HepG2 (cell line): ENCODE data around the gene PLD1. TPM values are rescaled to one million over a fixed set of nuclear protein-coding genes. Genes with fewer than 3 reads are reported as not detected.

Source experiments
- ATAC-seq: fragments of 200-7000 bp; cut with Tn5 transposase; 3 replicates; pipeline ENCODE4 v1.9.1; 2020; ENCODE audit warnings: mild to moderate bottlenecking, moderate library complexity
- BruUV-seq: library from RNA; stranded (reverse); fragments of 400-500 nt; replicated peaks from 2 replicates; lab custom pipeline; 2021; lab: Mats Ljungman, UMichigan
- CTCF ChIA-PET: fragments of 300-600 bp; formaldehyde crosslinking; extraction: SDS; loops from one replicate; lab custom pipeline; 2021; ENCODE audit warnings: low total read pairs, inconsistent platforms, low intra/inter-chr PET ratio; lab: Yijun Ruan, JAX
- POLR2A ChIA-PET: fragments of 350-600 bp; sonication (Branson Sonifier 250); formaldehyde crosslinking; loops from one replicate; lab custom pipeline; 2020; ENCODE audit warnings: antibody characterized with exemption, inconsistent platforms; lab: Yijun Ruan, JAX
- DNase-seq: peaks from one replicate; pipeline ENCODE4 v3.0.0-alpha.2; 2015; ENCODE audit warnings: low spot score
- FAIRE-seq: peaks from 3 replicates; lab custom pipeline; 2011; peaks lifted over from hg19 to GRCh38; lab: Jason Lieb, UNC
- H2AFZ ChIP-seq: one replicate; pipeline ENCODE4 v1.6.1; 2011; ENCODE audit warnings: low read length, inconsistent platforms
- H3K27ac ChIP-seq: fragments of 300-600 bp; 3 replicates; pipeline ENCODE4 v1.8.0; 2011; ENCODE audit warnings: mixed run types, mild to moderate bottlenecking, mixed read lengths, low read length, inconsistent platforms; ENCODE audit not compliant: insufficient read depth; ENCODE audit errors: extremely low read length
- H3K27me3 ChIP-seq, 2 experiments: fragments of 200-600 bp in 1 of 2; 2 replicates in 1 of 2; 3 replicates in 1 of 2; pipeline versions ENCODE4 v1.6.0 to v1.8.0; 2011; ENCODE audit warnings: low read length in 2 of 2, mild to moderate bottlenecking in 2 of 2, moderate library complexity in 2 of 2, inconsistent platforms in 1 of 2; ENCODE audit not compliant: insufficient read depth in 2 of 2, control insufficient read depth in 1 of 2
- H3K36me3 ChIP-seq, 2 experiments: fragments of 200-600 bp in 1 of 2; replicated peaks in 1 of 2; 2 replicates in 1 of 2; 3 replicates in 1 of 2; pipeline versions ENCODE4 v1.5.1 to v1.8.0; 2011; ENCODE audit warnings: low read length in 2 of 2, inconsistent platforms in 1 of 2; ENCODE audit not compliant: insufficient read depth in 2 of 2, control insufficient read depth in 1 of 2
- H3K4me1 ChIP-seq: 2 replicates; pipeline ENCODE4 v1.5.1; 2012; ENCODE audit warnings: low read length, inconsistent platforms; ENCODE audit not compliant: insufficient read depth
- H3K4me2 ChIP-seq: 2 replicates; pipeline ENCODE4 v1.6.0; 2011; ENCODE audit warnings: low read depth, low read length, inconsistent platforms
- H3K4me3 ChIP-seq, 3 experiments: fragments of 200-600 bp in 1 of 3; sonication (generic), shearing (Covaris generic) in 1 of 3; replicated peaks in 1 of 3; 2 replicates each; pipeline ENCODE4 v1.5.1; 2011 to 2016; ENCODE audit warnings: low read length in 3 of 3, inconsistent platforms in 2 of 3, low read depth in 2 of 3, mild to moderate bottlenecking in 2 of 3, control low read depth in 1 of 3, mixed read lengths in 1 of 3; ENCODE audit not compliant: insufficient read depth in 1 of 3
- H3K79me2 ChIP-seq: one replicate; pipeline ENCODE4 v1.6.1; 2011; ENCODE audit warnings: low read length, inconsistent platforms; ENCODE audit not compliant: insufficient read depth
- H3K9ac ChIP-seq: 2 replicates; pipeline ENCODE4 v1.6.0; 2011; ENCODE audit warnings: mild to moderate bottlenecking, low read depth, low read length, inconsistent platforms; ENCODE audit not compliant: insufficient read depth
- H3K9me3 ChIP-seq: 2 replicates; pipeline ENCODE4 v1.5.1; 2012; ENCODE audit warnings: mild to moderate bottlenecking, low read length
- H4K20me1 ChIP-seq: 2 replicates; pipeline ENCODE4 v1.6.0; 2011; ENCODE audit warnings: inconsistent platforms, mild to moderate bottlenecking, low read length, moderate library complexity; ENCODE audit not compliant: insufficient read depth
- SETDB1 ChIP-seq: sonication (generic); formaldehyde crosslinking; IDR thresholded peaks from 2 replicates; pipeline ENCODE4 v1.5.1; 2020; ENCODE audit warnings: missing genetic modification reagents, mild to moderate bottlenecking, borderline replicate concordance
- TCF7L2 ChIP-seq: IDR thresholded peaks from 2 replicates; pipeline ENCODE4 v1.6.1; 2011; ENCODE audit warnings: mild to moderate bottlenecking, low read depth, low read length, moderate library complexity
- ZFAT ChIP-seq: sonication (generic); formaldehyde crosslinking; conservative IDR thresholded peaks from 2 replicates; pipeline ENCODE4 v1.8.1; 2023; ENCODE audit warnings: missing genetic modification reagents, inconsistent platforms
- ZNF207 ChIP-seq: fragments of 450-650 bp; IDR thresholded peaks from 2 replicates; pipeline ENCODE4 v1.6.1; 2016; ENCODE audit warnings: antibody characterized with exemption, borderline replicate concordance
- ZNF672 ChIP-seq: sonication (generic); formaldehyde crosslinking; IDR thresholded peaks from 2 replicates; pipeline ENCODE4 v1.8.1; 2022; ENCODE audit warnings: missing genetic modification reagents
- ZNF781 ChIP-seq: sonication (generic); formaldehyde crosslinking; IDR thresholded peaks from 2 replicates; pipeline ENCODE4 v1.5.1; 2020; ENCODE audit warnings: borderline replicate concordance, mild to moderate bottlenecking, missing genetic modification reagents; ENCODE audit errors: not compliant biosample characterization
- ZSCAN30 ChIP-seq: sonication (generic); formaldehyde crosslinking; IDR thresholded peaks from 2 replicates; pipeline ENCODE4 v1.5.0; 2020; ENCODE audit warnings: mild to moderate bottlenecking, missing genetic modification reagents
- WGBS: methylation state at CpG from one replicate; pipeline ENCODE4 v1.1.6; 2017; ENCODE audit warnings: low lambda C conversion rate; 5-methylcytosine and 5-hydroxymethylcytosine counted together
- in situ Hi-C: cut with HindIII; loops from 2 replicates; pipeline ENCODE4 v1.10.0; 2017; ENCODE audit warnings: low pct_unique_long_range_greater_than_20kb; ENCODE audit not compliant: extremely low pct_ligation_motif_present
- intact Hi-C: fragments of 100-400 bp; cut with micrococcal nuclease; formaldehyde crosslinking; loops from one replicate; pipeline ENCODE4 v1.10.0; 2022; ENCODE audit not compliant: unreplicated experiment
- polyA plus RNA-seq, 8 experiments: library from polyadenylated mRNA; depleted of rRNA in 3 of 8; stranded (reverse) in 7 of 8; unstranded in 1 of 8; fragments of >200 nt; fragmentation: Illumina TruSeq in 4 of 8; extraction: Trizol in 4 of 8; gene quantifications; 2 replicates each; pipeline versions ENCODE4 v1.2.1 to v1.2.3, GENCODE V29; 2011 to 2016; ENCODE audit warnings: low read depth in 4 of 8, missing spikeins in 1 of 8, mixed read lengths in 1 of 8; ENCODE audit not compliant: insufficient read depth in 1 of 8
- total RNA-seq, 5 experiments: library from RNA; depleted of rRNA; stranded (reverse); fragments of >200 nt; fragmentation: Illumina TruSeq; extraction: Trizol; gene quantifications; 2 replicates each; pipeline ENCODE4 v1.2.3, GENCODE V29; 2016; ENCODE audit warnings: low read depth in 1 of 5
- TF ChIP-seq, protein P1 (sequence below): sonication (generic); formaldehyde crosslinking; IDR thresholded peaks from 2 replicates; pipeline ENCODE4 v1.4.0; 2020; ENCODE audit warnings: mild to moderate bottlenecking, low read depth, missing genetic modification reagents
- TF ChIP-seq, protein P2 (sequence below): sonication (generic); formaldehyde crosslinking; IDR thresholded peaks from 2 replicates; pipeline ENCODE4 v1.8.0; 2022; ENCODE audit warnings: mild to moderate bottlenecking, missing genetic modification reagents, moderate library complexity

Gene PLD1
- total and polyA plus RNA-seq, 2 of the 13 experiments (the other 11 are each of a cell fraction or from before 2014, with no cell fraction given): 27.1 to 59.4 TPM

DNA sequence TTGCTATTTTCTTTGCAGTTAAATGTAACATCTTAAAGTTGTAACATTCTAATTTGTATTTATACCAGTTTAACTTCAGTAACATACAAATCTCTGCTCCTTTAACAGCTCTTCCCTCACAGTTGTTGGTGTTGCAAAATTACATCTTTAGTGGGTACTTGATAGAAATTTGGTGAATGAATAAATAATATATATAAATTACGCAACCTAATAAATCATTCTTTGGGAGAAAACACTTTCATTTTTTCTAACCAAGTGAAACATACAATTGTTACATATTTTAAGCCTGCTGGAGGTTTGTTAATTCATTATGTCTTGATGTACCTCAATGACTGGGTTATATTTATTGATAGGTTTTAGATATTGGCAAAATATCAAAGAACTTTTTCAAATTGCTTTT lies 118.8 kb downstream of the PLD1 start:
- ATAC-seq: no peak
- intact Hi-C loops: no loop called here
- CTCF ChIA-PET: no interaction called here

More for the DNA sequence above, 118.8 kb downstream of the PLD1 start:
- Histone ChIP-seq H3K4me3 (no peak overlapping the region), H3K27ac (no peak overlapping the region), H3K9me3 (no peaks in the 10 kb centered on the region), H3K4me1 (no peaks in the 10 kb centered on the region), H3K79me2 (no peaks in the 10 kb centered on the region), H3K4me2 (no peak overlapping the region), H4K20me1 (no peaks in the 10 kb centered on the region), H2AFZ (no peak overlapping the region), H3K36me3 (peaks cover 5 to 70% of the 10 kb centered on the region in 2 experiments), H3K9ac (no peak overlapping the region), H3K27me3 (no peaks in the 10 kb centered on the region)
- FAIRE-seq (no peak), DNase-seq (no peak)
- in situ Hi-C loops: no loop called here
- POLR2A ChIA-PET: no interaction called here
- TF ChIP-seq ZNF207: no peak
- no peak for TF ChIP-seq ZNF781 (CRISPR knock-in tag)
- no peak for TF ChIP-seq TCF7L2
- no peak for TF ChIP-seq ZFAT (CRISPR knock-in tag)
- no peak for TF ChIP-seq ZSCAN30
- TF ChIP-seq, protein P1, sequence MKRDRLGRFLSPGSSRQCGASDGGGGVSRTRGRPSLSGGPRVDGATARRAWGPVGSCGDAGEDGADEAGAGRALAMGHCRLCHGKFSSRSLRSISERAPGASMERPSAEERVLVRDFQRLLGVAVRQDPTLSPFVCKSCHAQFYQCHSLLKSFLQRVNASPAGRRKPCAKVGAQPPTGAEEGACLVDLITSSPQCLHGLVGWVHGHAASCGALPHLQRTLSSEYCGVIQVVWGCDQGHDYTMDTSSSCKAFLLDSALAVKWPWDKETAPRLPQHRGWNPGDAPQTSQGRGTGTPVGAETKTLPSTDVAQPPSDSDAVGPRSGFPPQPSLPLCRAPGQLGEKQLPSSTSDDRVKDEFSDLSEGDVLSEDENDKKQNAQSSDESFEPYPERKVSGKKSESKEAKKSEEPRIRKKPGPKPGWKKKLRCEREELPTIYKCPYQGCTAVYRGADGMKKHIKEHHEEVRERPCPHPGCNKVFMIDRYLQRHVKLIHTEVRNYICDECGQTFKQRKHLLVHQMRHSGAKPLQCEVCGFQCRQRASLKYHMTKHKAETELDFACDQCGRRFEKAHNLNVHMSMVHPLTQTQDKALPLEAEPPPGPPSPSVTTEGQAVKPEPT (CRISPR knock-in tag): no peak
- TF ChIP-seq, protein P2, sequence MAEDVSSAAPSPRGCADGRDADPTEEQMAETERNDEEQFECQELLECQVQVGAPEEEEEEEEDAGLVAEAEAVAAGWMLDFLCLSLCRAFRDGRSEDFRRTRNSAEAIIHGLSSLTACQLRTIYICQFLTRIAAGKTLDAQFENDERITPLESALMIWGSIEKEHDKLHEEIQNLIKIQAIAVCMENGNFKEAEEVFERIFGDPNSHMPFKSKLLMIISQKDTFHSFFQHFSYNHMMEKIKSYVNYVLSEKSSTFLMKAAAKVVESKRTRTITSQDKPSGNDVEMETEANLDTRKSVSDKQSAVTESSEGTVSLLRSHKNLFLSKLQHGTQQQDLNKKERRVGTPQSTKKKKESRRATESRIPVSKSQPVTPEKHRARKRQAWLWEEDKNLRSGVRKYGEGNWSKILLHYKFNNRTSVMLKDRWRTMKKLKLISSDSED: no peak
- no peak for TF ChIP-seq SETDB1 (CRISPR knock-in tag)
- no peak for TF ChIP-seq ZNF672 (CRISPR knock-in tag)
- 100% methylated on average over 1 of the region's 1 CpG for WGBS
- no TSS peak for BruUV-seq
